ENCODE results near the gene PROM2.

PROM2 gene

GRCh38 chr2:95308426-95308990 lies 34.3 kb downstream of the PROM2 start:
- DNase-seq, result no peak

GRCh38 chr2:95309599-95309998 lies 35.4 kb downstream of the PROM2 start:
- no peak for DNase-seq

- DNase-seq, result no peak
These were observed 36.0 kb downstream of the PROM2 start for GRCh38 chr2:95310216-95310615.

- DNase-seq, result peak; percentile 25
These were observed 36.4 kb downstream of the PROM2 start for GRCh38 chr2:95310651-95311050.

- no peak for DNase-seq
These were observed 37.7 kb downstream of the PROM2 start for GRCh38 chr2:95311815-95312542.

GRCh38 chr2:95312543-95313201 lies 38.4 kb downstream of the PROM2 start:
- no peak for DNase-seq

- peak; percentile 35 for DNase-seq
These were observed 39.3 kb downstream of the PROM2 start for GRCh38 chr2:95313296-95314131.

- DNase-seq, result peak; percentile 76
These were observed 40.3 kb downstream of the PROM2 start for GRCh38 chr2:95314598-95314963.

GRCh38 chr2:95314964-95315611 lies 40.8 kb downstream of the PROM2 start:
- peak; percentile 62 for DNase-seq

- DNase-seq, result no peak
These were observed 41.7 kb downstream of the PROM2 start for GRCh38 chr2:95315801-95316411.

- DNase-seq, result no peak
These were observed 42.3 kb downstream of the PROM2 start for GRCh38 chr2:95316466-95317122.

GRCh38 chr2:95317123-95317500 lies 42.9 kb downstream of the PROM2 start:
- no peak for DNase-seq

- no peak for DNase-seq
These were observed 43.6 kb downstream of the PROM2 start for GRCh38 chr2:95317665-95318425.

- no peak for DNase-seq
These were observed 44.4 kb downstream of the PROM2 start for GRCh38 chr2:95318431-95319220.

- DNase-seq, result peak; percentile 85
These were observed 45.5 kb downstream of the PROM2 start for GRCh38 chr2:95319481-95320343.

GRCh38 chr2:95320344-95320712 lies 46.1 kb downstream of the PROM2 start:
- DNase-seq, result no peak

- no peak for DNase-seq
These were observed 46.9 kb downstream of the PROM2 start for GRCh38 chr2:95320986-95321767.

All from NCI-H82 (cell line).